Suprapubic skin (tissue), 4 donors: ENCODE data around the gene PDE4D. TPM values are rescaled to one million over a fixed set of nuclear protein-coding genes. Genes with fewer than 3 reads are reported as not detected.

ENCODE experiments used
- DNase-seq, 2 donors: peaks; one replicate each; pipeline ENCODE4 v3.0.0-alpha.2; 2019; ENCODE audit warnings: low spot score in 2 of 2
- H3K27ac ChIP-seq: fragments of 200-600 bp; sonication (generic); one replicate; pipeline ENCODE4 v1.5.1; 2019
- H3K27me3 ChIP-seq: fragments of 200-600 bp; sonication (generic); one replicate; pipeline ENCODE4 v1.5.1; 2019
- H3K36me3 ChIP-seq: fragments of 200-600 bp; sonication (generic); one replicate; pipeline ENCODE4 v1.5.1; 2019
- H3K4me1 ChIP-seq: fragments of 200-600 bp; sonication (generic); one replicate; pipeline ENCODE4 v1.5.1; 2019
- H3K4me3 ChIP-seq: fragments of 200-600 bp; sonication (generic); one replicate; pipeline ENCODE4 v1.5.1; 2019; ENCODE audit warnings: mild to moderate bottlenecking
- H3K9me3 ChIP-seq: fragments of 200-600 bp; sonication (generic); one replicate; pipeline ENCODE4 v1.5.1; 2019
- CTCF ChIP-seq, 2 donors: fragments of 200-600 bp in 1 of 2; fragments of 450-650 bp in 1 of 2; sonication (generic) in 1 of 2; IDR thresholded peaks; one replicate each; pipeline ENCODE4 v1.5.1; 2016 to 2019; ENCODE audit warnings: antibody characterized with exemption in 2 of 2, mild to moderate bottlenecking in 1 of 2, moderate library complexity in 1 of 2
- EP300 ChIP-seq: sonication (generic); formaldehyde crosslinking; IDR thresholded peaks from one replicate; pipeline ENCODE4 v1.6.1; 2017; ENCODE audit warnings: antibody characterized with exemption
- POLR2A ChIP-seq, 2 donors: fragments of 450-650 bp; IDR thresholded peaks; one replicate each; pipeline ENCODE4 v1.6.1; 2017; ENCODE audit warnings: antibody characterized with exemption in 2 of 2, mild to moderate bottlenecking in 2 of 2, moderate library complexity in 2 of 2
- POLR2AphosphoS5 ChIP-seq, 3 donors: sonication (generic); formaldehyde crosslinking; IDR thresholded peaks; one replicate each; pipeline ENCODE4 v1.6.1; 2017; ENCODE audit warnings: antibody characterized with exemption in 3 of 3
- WGBS: methylation state at CpG from one replicate; pipeline ENCODE4 v1.1.5; 2018; 5-methylcytosine and 5-hydroxymethylcytosine counted together
- total RNA-seq, 4 donors: library from RNA; depleted of rRNA; stranded (reverse); fragments of >200 nt; gene quantifications; one replicate each; pipeline ENCODE4 v1.1.0, GENCODE V29; 2016

Gene PDE4D
- total RNA-seq, 4 donors from 2014 or later = 26.8 to 57.2 (median 29.9) TPM

GRCh38 chr5:59887274-59887673 lies 6.3 kb downstream of the PDE4D start:
- TF ChIP-seq EP300 (no peak), CTCF (IDR thresholded peaks at IDR 0.05) (no peak), POLR2AphosphoS5 (IDR thresholded peaks at IDR 0.05) (no peak), POLR2A (IDR thresholded peaks at IDR 0.05) (no peak)
- H3K9me3 ChIP-seq = no peaks in the 10 kb centered on the region

GRCh38 chr5:59874675-59875074 lies 18.9 kb downstream of the PDE4D start:
- TF ChIP-seq CTCF (IDR thresholded peaks at IDR 0.05) (no peak), POLR2A (IDR thresholded peaks at IDR 0.05) (no peak), POLR2AphosphoS5 (IDR thresholded peaks at IDR 0.05) (no peak), EP300 (no peak)
- Histone ChIP-seq H3K36me3 (no peaks in the 10 kb centered on the region), H3K4me1 (no peaks in the 10 kb centered on the region), H3K9me3 (no peaks in the 10 kb centered on the region), H3K27me3 (no peaks in the 10 kb centered on the region), H3K27ac (no peak overlapping the region), H3K4me3 (no peak overlapping the region)
- 87% methylated on average over 1 of the region's 1 CpG for WGBS
- DNase-seq = no peak

More at GRCh38 chr5:59887274-59887673, 6.3 kb downstream of the PDE4D start:
- no peaks in the 10 kb centered on the region for H3K4me1 ChIP-seq
- DNase-seq = no peak
- H3K27ac ChIP-seq = no peak overlapping the region
- peaks cover 12% of the 10 kb centered on the region for H3K27me3 ChIP-seq
- H3K36me3 ChIP-seq = no peaks in the 10 kb centered on the region
- WGBS = 69% methylated on average over 3 of the region's 3 CpGs
- H3K4me3 ChIP-seq = no peak overlapping the region

- 63% methylated on average over 2 of the region's 2 CpGs for WGBS
- H3K27me3 ChIP-seq = no peaks in the 10 kb centered on the region
- H3K9me3 ChIP-seq = no peaks in the 10 kb centered on the region
- no peak overlapping the region for H3K4me3 ChIP-seq
- H3K27ac ChIP-seq = no peak overlapping the region
- TF ChIP-seq EP300 (no peak), POLR2AphosphoS5 (IDR thresholded peaks at IDR 0.05) (no peak), POLR2A (IDR thresholded peaks at IDR 0.05) (no peak), CTCF (IDR thresholded peaks at IDR 0.05) (no peak)
- no peak for DNase-seq
- no peaks in the 10 kb centered on the region for H3K4me1 ChIP-seq
- no peaks in the 10 kb centered on the region for H3K36me3 ChIP-seq
These were observed 20.4 kb downstream of the PDE4D start for GRCh38 chr5:59873113-59873512.

GRCh38 chr5:59866661-59867060 lies 26.9 kb downstream of the PDE4D start:
- Histone ChIP-seq H3K36me3 (no peaks in the 10 kb centered on the region), H3K27me3 (no peaks in the 10 kb centered on the region), H3K4me3 (no peak overlapping the region), H3K4me1 (no peaks in the 10 kb centered on the region), H3K27ac (no peak overlapping the region), H3K9me3 (no peaks in the 10 kb centered on the region)
- DNase-seq = no peak
- WGBS = 69% methylated on average over 2 of the region's 2 CpGs
- no peak for TF ChIP-seq EP300
- no peak for TF ChIP-seq CTCF (IDR thresholded peaks at IDR 0.05)
- no peak for TF ChIP-seq POLR2AphosphoS5 (IDR thresholded peaks at IDR 0.05)
- no peak for TF ChIP-seq POLR2A (IDR thresholded peaks at IDR 0.05)

GRCh38 chr5:59864718-59865117 lies 28.8 kb downstream of the PDE4D start:
- no peak for DNase-seq
- Histone ChIP-seq H3K27ac (no peak overlapping the region), H3K27me3 (no peaks in the 10 kb centered on the region), H3K4me1 (no peaks in the 10 kb centered on the region), H3K9me3 (no peaks in the 10 kb centered on the region), H3K4me3 (no peak overlapping the region), H3K36me3 (no peaks in the 10 kb centered on the region)
- 53% methylated on average over 3 of the region's 3 CpGs for WGBS
- TF ChIP-seq CTCF (IDR thresholded peaks at IDR 0.05) = no peak
- no peak for TF ChIP-seq POLR2AphosphoS5 (IDR thresholded peaks at IDR 0.05)
- no peak for TF ChIP-seq POLR2A (IDR thresholded peaks at IDR 0.05)
- no peak for TF ChIP-seq EP300
